Heart left ventricle (tissue), 13 donors: ENCODE results near the gene SPRY2.

Source experiments
- CTCF ChIP-seq, 12 donors: fragments of 200-600 bp; sonication (generic) in 4 of 12; IDR thresholded peaks; one replicate each; pipeline versions ENCODE4 v1.5.0 to v1.8.0; 2018 to 2022; ENCODE audit warnings: antibody characterized with exemption in 12 of 12, mild to moderate bottlenecking in 5 of 12
- POLR2A ChIP-seq, 2 donors: fragments of 450-650 bp; IDR thresholded peaks; one replicate each; pipeline ENCODE4 v1.6.1; 2017; ENCODE audit warnings: antibody characterized with exemption in 2 of 2, mild to moderate bottlenecking in 2 of 2, moderate library complexity in 2 of 2
- donor health status: ischemic (EF 13 %, LVEDD 7.1; RV severe dilation, severe dysfunction).
- donor health status: DM: no; HTN: yes; CAD: no.
- donor health status: DM: no; HTN: no; CAD: no.
- donor health status: ischemic (EF 25% LVEDD 6.9; RV normal size, moderate dysfunction).
- donor health status: ischemic (EF 25% LVEDD 5.7; RV mildly dilated, moderate dysfunction).
- donor health status: ischemic (EF 35%, LVEDD 5.7; RV mildly dilated, moderate dysfunction).
- donor health status: nonischemic (EF 11% LVEDD 7.7; RV severe dilation, severe dysfunction).
- donor health status: DM: yes; HTN: yes; CAD: no.
- donor health status: PGD.
- donor health status: ischemic (EF 29% LVEDD 5.4; RV normal size, mild dysfunction).
- donor health status: nonischemic (EF 23%, LVEDD 6.1; RV moderate dilation, normal function).

GRCh38 chr13:80336370-80336769 is 4.6 kb downstream of the SPRY2 start:
- TF ChIP-seq CTCF (IDR thresholded peaks at IDR 0.05) (no peak), POLR2A (IDR thresholded peaks at IDR 0.05) (no peak)
